Heart left ventricle (tissue), 16 donors: Measurements from ENCODE around the gene SMLR1. TPM values are rescaled to one million over a fixed set of nuclear protein-coding genes. Genes with fewer than 3 reads are reported as not detected.

Experiments
- ATAC-seq, 4 donors: fragments of 200-7000 bp; cut with Tn5 transposase; one replicate each; pipeline ENCODE4 v1.9.1; 2020 to 2022; ENCODE audit warnings: moderate library complexity in 4 of 4, mild to moderate bottlenecking in 3 of 4, moderate number of reproducible peaks in 1 of 4
- DNase-seq, 5 donors: peaks; one replicate each; pipeline ENCODE4 v3.0.0-alpha.2; 2020
- H3K27ac ChIP-seq, 12 donors: fragments of 200-600 bp; sonication (generic) in 4 of 12; one replicate each; pipeline versions ENCODE4 v1.5.0 to v1.8.0; 2016 to 2022; ENCODE audit warnings: mild to moderate bottlenecking in 2 of 12
- H3K27me3 ChIP-seq, 9 donors: fragments of 200-600 bp; sonication (generic) in 2 of 9; one replicate each; pipeline versions ENCODE4 v1.5.1 to v1.8.0; 2016 to 2022; ENCODE audit warnings: mild to moderate bottlenecking in 3 of 9
- H3K36me3 ChIP-seq, 9 donors: fragments of 200-600 bp; sonication (generic) in 2 of 9; one replicate each; pipeline versions ENCODE4 v1.5.0 to v1.8.0; 2018 to 2022; ENCODE audit warnings: mild to moderate bottlenecking in 2 of 9
- H3K4me1 ChIP-seq, 12 donors: fragments of 200-600 bp; sonication (generic) in 4 of 12; one replicate each; pipeline versions ENCODE4 v1.5.0 to v1.8.0; 2016 to 2022; ENCODE audit warnings: mild to moderate bottlenecking in 3 of 12
- H3K4me3 ChIP-seq, 12 donors: fragments of 200-600 bp; sonication (generic) in 4 of 12; one replicate each; pipeline versions ENCODE4 v1.5.0 to v1.8.0; 2017 to 2022; ENCODE audit warnings: mild to moderate bottlenecking in 9 of 12, moderate library complexity in 4 of 12
- H3K9me3 ChIP-seq, 12 donors: fragments of 200-600 bp; sonication (generic) in 4 of 12; one replicate each; pipeline versions ENCODE4 v1.5.0 to v1.8.0; 2016 to 2022; ENCODE audit warnings: mild to moderate bottlenecking in 1 of 12
- POLR2A ChIP-seq, 2 donors: fragments of 450-650 bp; IDR thresholded peaks; one replicate each; pipeline ENCODE4 v1.6.1; 2017; ENCODE audit warnings: antibody characterized with exemption in 2 of 2, mild to moderate bottlenecking in 2 of 2, moderate library complexity in 2 of 2
- WGBS, 4 donors: extraction: QIAGEN DNeasy Blood & Tissue Kit in 2 of 4; methylation state at CpG; one replicate each; pipeline versions ENCODE4 v1.1.5 to v1.1.7; 2013 to 2018; 5-methylcytosine and 5-hydroxymethylcytosine counted together
- intact Hi-C, 10 donors: fragments of 100-400 bp; cut with DNase I; formaldehyde crosslinking; loops; one replicate each; pipeline versions ENCODE4 v1.11.1 to v1.14.2; 2022
- polyA plus RNA-seq, 2 donors: library from polyadenylated mRNA; stranded (reverse); fragments of 200-250 nt; gene quantifications; one replicate each; pipeline ENCODE4 v1.2.3, GENCODE V29; 2013
- total RNA-seq, 9 donors: library from RNA; depleted of rRNA in 2 of 9; stranded (reverse); fragments of >200 nt in 2 of 9; fragmentation: NEBNext Ultra II Directional in 3 of 9; extraction: Animal tissue kit (Norgen Biotek cat#: 25700) in 3 of 9; gene quantifications; one replicate each; pipeline versions ENCODE4 v1.1.0 to v1.2.4, GENCODE V29; 2016 to 2023
- TF ChIP-seq, protein P1 (sequence below), 12 donors: fragments of 200-600 bp; sonication (generic) in 4 of 12; IDR thresholded peaks; one replicate each; pipeline versions ENCODE4 v1.5.0 to v1.8.0; 2018 to 2022; ENCODE audit warnings: antibody characterized with exemption in 12 of 12, mild to moderate bottlenecking in 5 of 12
- donor health status: ischemic (EF 13 %, LVEDD 7.1; RV severe dilation, severe dysfunction).
- donor health status: healthy with polysubstance abuse.
- donor health status: DM: no; HTN: yes; CAD: no.
- donor health status: DM: no; HTN: no; CAD: no.
- donor health status: ischemic (EF 25% LVEDD 6.9; RV normal size, moderate dysfunction).
- donor health status: ischemic (EF 25% LVEDD 5.7; RV mildly dilated, moderate dysfunction).
- donor health status: healthy.
- donor health status: DM: yes; HTN: yes; CAD: no.
- donor health status: ischemic (EF 35%, LVEDD 5.7; RV mildly dilated, moderate dysfunction).
- donor health status: nonischemic (EF 11% LVEDD 7.7; RV severe dilation, severe dysfunction).
- donor health status: DM: yes; HTN: yes; CAD: no.
- donor health status: PGD.
- donor health status: ischemic (EF 29% LVEDD 5.4; RV normal size, mild dysfunction).
- donor health status: nonischemic (EF 23%, LVEDD 6.1; RV moderate dilation, normal function).

Gene SMLR1
- total and polyA plus RNA-seq, 11 donors: not detected

DNA sequence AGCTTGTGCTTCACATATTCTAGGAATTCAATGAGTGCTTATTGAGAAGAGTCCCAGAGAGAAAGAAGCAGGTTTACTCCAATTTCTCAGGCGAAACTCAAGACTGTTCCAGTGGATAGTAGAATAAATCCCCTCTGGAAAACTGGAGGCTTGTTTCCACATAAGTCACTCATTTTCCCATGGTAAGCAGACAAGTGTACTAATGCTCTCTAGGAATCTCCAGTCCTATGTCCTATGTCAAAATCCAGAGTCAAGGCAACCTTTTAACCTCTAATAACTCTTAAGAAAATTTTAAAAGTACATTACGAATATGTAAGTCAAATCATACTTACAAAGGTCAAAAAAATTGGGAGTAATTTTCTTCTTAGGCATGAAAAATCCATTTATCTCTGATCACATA lies 35.2 kb downstream of the SMLR1 start:
- TF ChIP-seq POLR2A (IDR thresholded peaks at IDR 0.05): no peak
- TF ChIP-seq, protein P1, sequence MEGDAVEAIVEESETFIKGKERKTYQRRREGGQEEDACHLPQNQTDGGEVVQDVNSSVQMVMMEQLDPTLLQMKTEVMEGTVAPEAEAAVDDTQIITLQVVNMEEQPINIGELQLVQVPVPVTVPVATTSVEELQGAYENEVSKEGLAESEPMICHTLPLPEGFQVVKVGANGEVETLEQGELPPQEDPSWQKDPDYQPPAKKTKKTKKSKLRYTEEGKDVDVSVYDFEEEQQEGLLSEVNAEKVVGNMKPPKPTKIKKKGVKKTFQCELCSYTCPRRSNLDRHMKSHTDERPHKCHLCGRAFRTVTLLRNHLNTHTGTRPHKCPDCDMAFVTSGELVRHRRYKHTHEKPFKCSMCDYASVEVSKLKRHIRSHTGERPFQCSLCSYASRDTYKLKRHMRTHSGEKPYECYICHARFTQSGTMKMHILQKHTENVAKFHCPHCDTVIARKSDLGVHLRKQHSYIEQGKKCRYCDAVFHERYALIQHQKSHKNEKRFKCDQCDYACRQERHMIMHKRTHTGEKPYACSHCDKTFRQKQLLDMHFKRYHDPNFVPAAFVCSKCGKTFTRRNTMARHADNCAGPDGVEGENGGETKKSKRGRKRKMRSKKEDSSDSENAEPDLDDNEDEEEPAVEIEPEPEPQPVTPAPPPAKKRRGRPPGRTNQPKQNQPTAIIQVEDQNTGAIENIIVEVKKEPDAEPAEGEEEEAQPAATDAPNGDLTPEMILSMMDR (IDR thresholded peaks at IDR 0.05): no peak
- Histone ChIP-seq H3K27ac (no peak overlapping the region), H3K4me1 (no peaks in the 10 kb centered on the region), H3K36me3 (peaks cover 0 to 97% (median 58%) of the 10 kb centered on the region in 9 donors), H3K9me3 (no peaks in the 10 kb centered on the region), H3K4me3 (no peak overlapping the region), H3K27me3 (no peaks in the 10 kb centered on the region)
- intact Hi-C loops: no loop called here
- no peak for DNase-seq
- WGBS, 4 donors: 92 to 96% (median 93%) methylated on average over 2 of the region's 2 CpGs
- no peak for ATAC-seq

DNA sequence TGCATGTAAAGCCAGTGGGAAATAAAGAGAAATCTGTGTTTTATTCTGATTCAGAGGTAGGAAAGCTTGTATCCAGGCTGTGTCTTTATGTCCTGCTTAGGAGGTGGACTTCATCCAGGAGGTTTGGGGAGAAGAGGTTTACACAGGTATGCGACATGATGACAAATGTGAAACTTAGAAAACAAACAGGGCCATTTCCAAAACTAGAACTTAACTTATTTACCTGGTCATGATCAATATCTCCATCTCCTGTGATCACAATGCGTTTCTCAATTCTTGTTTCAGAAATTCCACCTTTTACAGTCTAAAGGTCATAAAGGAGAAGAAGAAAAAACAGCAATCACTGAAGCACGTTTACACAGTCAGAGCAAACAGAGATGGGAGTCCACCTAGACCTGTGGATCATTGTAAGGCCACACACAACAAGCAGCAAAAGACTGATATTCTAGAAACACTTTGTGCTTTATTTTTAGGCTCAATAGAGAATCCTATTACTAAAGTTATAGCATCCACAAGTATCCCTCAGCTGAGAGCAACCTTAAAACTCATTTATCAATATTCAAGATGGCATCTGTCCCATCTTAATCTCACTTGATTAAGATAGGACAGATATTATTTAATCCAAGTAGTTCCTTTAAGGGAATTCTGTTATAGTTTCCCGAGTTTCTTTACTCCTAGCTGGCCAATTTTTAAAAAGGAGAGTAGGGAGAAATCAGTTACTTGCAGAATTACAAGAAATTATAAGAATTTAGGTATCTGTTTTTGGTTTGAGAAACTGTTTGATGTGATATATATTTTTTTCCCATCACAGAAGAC lies 36.4 kb downstream of the SMLR1 start:
- no peak for DNase-seq
- intact Hi-C loops: no loop called here
- no peak for ATAC-seq
- Histone ChIP-seq H3K9me3 (no peaks in the 10 kb centered on the region), H3K4me1 (no peaks in the 10 kb centered on the region), H3K27ac (no peak overlapping the region), H3K36me3 (peaks cover 0 to 95% (median 51%) of the 10 kb centered on the region in 9 donors), H3K27me3 (no peaks in the 10 kb centered on the region), H3K4me3 (no peak overlapping the region)
- WGBS, 4 donors: 89 to 93% (median 91%) methylated on average over 4 of the region's 4 CpGs
- TF ChIP-seq POLR2A (IDR thresholded peaks at IDR 0.05): no peak
- TF ChIP-seq, protein P1 (IDR thresholded peaks at IDR 0.05): no peak

DNA sequence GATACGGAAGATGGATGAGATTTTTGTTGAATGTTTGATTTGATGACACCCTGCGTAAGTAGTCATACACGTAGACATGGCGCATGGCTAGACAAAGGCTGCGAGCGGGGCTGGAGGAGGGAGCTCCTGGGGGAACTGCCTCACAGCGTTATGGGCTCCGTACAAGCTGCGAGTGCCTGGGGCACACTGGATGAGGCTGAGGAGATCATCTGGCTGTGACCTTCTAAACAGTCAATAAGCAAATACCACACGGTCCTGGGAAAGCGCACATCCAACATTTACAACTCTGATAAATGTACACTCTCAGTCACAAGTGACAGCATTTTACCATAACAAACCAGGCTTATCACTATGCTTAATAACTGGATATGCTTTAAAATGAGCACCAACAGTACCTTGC lies 37.1 kb downstream of the SMLR1 start:
- Histone ChIP-seq H3K4me1 (no peaks in the 10 kb centered on the region), H3K27me3 (no peaks in the 10 kb centered on the region), H3K9me3 (no peaks in the 10 kb centered on the region), H3K4me3 (no peak overlapping the region), H3K36me3 (peaks cover 0 to 95% (median 52%) of the 10 kb centered on the region in 9 donors), H3K27ac (no peak overlapping the region)
- 91 to 96% (median 93%) methylated on average over 11 of the region's 11 CpGs for WGBS, 4 donors
- DNase-seq (no peak), ATAC-seq (no peak)
- intact Hi-C loops: no loop called here
- TF ChIP-seq, protein P1 (IDR thresholded peaks at IDR 0.05): no peak
- TF ChIP-seq POLR2A (IDR thresholded peaks at IDR 0.05): no peak

DNA sequence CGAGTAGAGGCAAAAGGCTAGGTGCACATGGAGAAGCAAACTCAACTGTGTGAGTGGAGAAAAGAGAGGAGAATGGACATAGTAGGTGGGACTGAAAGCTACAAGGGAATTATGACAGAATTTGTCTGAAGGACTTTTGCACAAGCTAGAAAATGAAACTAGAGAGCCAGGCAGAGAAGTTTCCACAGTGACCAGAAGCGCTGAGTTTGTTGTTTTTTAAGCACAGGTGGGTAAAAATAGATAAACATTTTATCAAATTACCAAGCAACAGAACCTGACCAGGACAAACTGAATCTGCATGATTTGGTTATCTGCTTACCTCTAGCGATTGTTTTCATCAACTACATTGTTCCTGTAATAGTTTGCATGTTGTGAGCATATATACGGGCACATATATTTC lies 38.6 kb downstream of the SMLR1 start:
- H3K4me1 ChIP-seq: no peaks in the 10 kb centered on the region
- intact Hi-C loops: no loop called here
- DNase-seq (no peak), ATAC-seq (no peak)
- no peak overlapping the region for H3K27ac ChIP-seq
- H3K9me3 ChIP-seq: no peaks in the 10 kb centered on the region
- whole genome bisulfite sequencing, 4 donors: 94 to 95% (median 95%) methylated on average over 4 of the region's 4 CpGs
- H3K27me3 ChIP-seq: no peaks in the 10 kb centered on the region
- no peak overlapping the region for H3K4me3 ChIP-seq
- TF ChIP-seq POLR2A (IDR thresholded peaks at IDR 0.05): no peak
- TF ChIP-seq, protein P1 (IDR thresholded peaks at IDR 0.05): no peak
- peaks cover 0 to 96% (median 58%) of the 10 kb centered on the region in 9 donors for H3K36me3 ChIP-seq
